HL-60 (cell line): ENCODE data around the gene HK1.

Experiments
- POLR2AphosphoS5 ChIP-seq: IDR thresholded peaks from 2 replicates; pipeline ENCODE4 v1.6.1; 2012; ENCODE audit warnings: low read depth
- TF ChIP-seq, protein P1 (sequence below): IDR thresholded peaks from one replicate; pipeline ENCODE4 v1.5.1; 2011; ENCODE audit warnings: low read length, control low read depth, inconsistent platforms; ENCODE audit not compliant: insufficient read depth

DNA sequence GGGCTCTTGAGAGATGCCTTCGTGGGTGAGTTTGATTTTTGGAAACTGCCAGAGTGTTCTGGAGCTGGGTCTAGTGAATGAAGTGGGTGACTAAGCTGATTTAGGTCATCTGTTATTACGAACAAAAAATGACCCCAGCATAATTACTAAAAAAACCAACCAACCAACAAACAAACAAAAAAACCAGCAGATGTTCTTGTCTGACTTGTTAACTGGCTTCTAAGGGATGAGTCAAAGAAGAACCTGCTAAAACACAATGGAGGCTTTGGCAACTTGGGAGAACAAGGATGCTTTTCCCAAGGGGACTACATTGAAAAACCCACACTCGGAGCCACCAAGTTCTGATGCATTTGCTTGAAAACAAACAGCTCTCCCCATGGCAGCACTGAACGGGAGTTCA, 126.9 kb downstream of the HK1 start:
- TF ChIP-seq, protein P1, sequence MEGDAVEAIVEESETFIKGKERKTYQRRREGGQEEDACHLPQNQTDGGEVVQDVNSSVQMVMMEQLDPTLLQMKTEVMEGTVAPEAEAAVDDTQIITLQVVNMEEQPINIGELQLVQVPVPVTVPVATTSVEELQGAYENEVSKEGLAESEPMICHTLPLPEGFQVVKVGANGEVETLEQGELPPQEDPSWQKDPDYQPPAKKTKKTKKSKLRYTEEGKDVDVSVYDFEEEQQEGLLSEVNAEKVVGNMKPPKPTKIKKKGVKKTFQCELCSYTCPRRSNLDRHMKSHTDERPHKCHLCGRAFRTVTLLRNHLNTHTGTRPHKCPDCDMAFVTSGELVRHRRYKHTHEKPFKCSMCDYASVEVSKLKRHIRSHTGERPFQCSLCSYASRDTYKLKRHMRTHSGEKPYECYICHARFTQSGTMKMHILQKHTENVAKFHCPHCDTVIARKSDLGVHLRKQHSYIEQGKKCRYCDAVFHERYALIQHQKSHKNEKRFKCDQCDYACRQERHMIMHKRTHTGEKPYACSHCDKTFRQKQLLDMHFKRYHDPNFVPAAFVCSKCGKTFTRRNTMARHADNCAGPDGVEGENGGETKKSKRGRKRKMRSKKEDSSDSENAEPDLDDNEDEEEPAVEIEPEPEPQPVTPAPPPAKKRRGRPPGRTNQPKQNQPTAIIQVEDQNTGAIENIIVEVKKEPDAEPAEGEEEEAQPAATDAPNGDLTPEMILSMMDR, result no peak
- TF ChIP-seq POLR2AphosphoS5, result no peak
